ENCODE measurements around the gene MYMX.
"Not testable (repeated sequence)": the region's sequence is repeated elsewhere in the genome, so short reads cannot be mapped to it uniquely, and the experiment has no call there.

The MYMX gene

DNA sequence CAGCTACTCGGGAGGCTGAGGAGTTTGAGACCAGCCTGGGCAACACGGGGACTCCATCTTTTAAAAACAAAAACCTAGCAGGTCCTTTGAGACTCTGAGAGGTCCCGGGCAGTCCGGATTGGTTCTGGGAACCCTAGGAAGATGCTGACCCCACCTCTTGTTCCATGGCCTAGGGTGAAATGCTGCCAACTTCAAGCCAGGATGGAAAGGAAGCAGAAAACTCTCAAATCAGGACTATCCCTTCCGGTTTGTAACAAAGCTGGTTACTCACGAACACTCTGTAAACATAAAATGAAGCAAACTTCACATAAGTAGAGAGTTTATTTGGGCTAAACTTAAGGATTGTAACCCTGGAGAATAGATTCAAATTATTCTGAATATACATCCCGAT, 30.1 kb upstream of the MYMX start:
- DNase-seq (ENCODE audit: low spot score), result no peak

DNA sequence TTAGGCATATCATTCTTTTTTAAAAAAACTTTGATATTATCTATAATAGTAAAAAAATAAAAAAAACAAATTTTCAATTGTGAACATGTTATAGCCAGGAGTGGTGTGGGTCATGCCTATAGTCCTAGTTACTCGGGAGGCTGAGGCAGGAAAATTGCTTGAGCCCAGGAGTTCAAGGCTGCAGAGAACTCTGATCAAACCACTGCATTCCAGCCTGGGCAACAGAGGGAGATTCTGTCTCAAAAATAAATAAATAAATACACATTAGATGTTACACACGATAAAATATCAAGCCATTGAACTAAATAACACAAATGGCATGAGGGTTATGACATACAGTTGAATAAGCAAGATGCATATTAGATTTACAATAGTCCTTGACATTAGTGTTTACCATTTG, 27.9 kb upstream of the MYMX start:
- no peak for DNase-seq (ENCODE audit: low spot score)

DNA sequence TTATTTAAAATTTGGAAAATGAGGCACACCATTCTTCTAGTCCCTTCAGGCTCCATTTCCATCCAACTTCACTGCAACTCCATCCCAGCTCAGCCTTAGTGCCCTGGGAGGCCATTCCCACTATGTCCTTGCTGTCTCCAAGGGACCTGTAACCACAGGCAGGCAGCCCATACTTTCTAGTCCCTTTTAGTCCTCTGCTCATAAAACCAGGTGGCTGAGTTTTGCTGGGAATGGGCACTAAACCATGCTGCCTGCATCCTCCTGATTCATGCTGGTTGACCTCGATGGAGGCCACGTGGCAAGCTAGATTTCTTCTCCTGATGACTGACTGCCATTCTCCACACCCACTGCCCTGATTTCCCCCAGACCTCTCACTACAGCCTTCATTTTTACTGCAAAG, 27.5 kb upstream of the MYMX start:
- DNase-seq (ENCODE audit: low spot score), result no peak

DNA sequence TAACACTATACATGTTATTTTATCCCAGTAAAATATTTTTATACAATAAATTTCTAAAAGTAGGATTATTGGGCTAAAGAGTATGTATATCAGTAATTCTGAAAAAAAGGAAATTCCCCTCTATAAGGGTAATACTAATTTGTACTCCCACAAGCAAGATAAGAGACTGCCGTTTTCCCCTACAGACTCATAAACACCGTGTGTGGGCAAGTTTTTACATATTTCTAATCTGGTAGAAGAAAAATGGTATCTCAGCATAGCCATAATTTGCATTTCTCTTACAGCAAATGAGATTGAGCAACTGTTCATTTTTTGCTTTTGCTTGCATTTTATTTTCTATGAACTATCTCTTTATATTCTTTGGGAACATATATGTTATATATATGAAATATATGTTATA, 26.0 kb upstream of the MYMX start:
- no peak for DNase-seq (ENCODE audit: low spot score)

DNA sequence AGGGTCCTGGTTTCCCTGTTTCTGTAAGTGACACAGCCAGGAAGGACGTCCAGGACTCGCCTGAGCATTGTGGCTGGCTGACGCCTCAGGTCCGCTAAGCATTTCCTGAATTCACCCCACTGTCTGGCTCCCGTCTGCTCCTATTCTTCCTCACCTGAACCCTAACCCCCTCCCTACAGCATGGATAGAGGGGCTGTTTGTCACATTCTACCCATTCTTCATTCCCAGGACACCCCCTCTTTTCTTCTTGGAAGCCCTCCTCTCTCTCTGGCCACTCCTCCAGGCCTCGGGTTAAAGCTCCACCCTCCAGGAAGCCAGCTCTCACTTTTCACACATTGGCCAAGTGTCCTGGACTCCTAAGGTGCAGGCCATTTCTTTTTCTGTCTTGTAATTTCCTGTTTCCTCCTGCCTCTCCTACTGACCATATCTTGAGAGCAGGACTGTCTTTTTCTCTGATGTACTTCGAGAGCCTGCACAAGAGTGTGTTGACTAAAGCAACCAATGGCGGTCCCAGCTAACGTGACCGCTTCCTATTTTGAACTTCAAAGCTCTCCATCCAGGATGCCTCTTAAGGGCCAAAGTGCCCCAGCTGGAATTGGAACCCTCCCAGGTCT, 24.2 kb upstream of the MYMX start:
- no peak for DNase-seq (ENCODE audit: low spot score)

DNA sequence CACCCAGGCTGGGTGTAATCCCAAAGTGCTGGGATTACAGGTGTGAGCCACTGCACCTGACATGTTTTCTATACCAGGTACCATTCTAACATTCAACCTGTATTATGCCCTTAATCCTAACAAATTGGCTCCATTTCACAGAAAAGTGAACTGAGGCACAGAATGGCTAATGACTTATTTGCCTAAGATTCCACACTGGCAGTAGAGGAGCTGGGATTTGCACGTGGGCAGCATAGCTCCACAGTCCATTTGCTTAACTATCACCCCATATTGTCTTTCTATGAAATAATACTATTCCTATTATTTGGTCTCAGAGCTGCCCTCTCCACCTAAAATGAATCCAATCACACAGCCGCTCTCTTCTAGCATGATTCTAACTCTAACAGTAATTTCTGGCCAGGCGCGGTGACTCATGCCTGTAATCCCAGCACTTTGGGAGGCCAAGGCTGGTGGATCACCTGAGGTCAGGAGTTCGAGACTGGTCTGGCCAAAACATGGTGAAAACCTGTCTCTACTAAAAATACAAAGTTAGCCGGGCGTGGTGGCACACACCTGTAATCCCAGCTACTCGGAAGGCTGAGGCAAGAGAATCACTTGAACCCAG, 23.3 kb upstream of the MYMX start:
- DNase-seq (ENCODE audit: low spot score), result no peak

DNA sequence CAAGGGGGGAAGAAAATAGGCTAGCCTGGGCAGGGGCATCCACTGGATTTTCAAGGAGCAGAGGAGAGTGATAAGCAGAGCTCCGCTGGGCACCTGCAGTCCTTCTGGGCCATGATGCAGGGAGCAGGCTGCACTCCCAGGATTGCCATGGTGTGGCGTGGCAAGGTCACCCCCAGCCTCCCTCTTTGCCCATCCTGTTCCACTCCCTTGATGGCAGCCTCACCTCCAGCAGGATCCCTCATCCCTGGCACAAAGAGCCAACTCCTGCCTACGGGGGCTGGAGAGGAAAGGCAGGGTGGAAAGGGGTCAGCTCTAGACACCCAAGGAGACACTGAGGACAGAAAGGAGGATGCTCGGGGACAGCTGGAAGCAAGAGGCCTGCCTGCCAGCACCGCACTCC, 22.4 kb upstream of the MYMX start:
- DNase-seq (ENCODE audit: low spot score), result no peak

DNA sequence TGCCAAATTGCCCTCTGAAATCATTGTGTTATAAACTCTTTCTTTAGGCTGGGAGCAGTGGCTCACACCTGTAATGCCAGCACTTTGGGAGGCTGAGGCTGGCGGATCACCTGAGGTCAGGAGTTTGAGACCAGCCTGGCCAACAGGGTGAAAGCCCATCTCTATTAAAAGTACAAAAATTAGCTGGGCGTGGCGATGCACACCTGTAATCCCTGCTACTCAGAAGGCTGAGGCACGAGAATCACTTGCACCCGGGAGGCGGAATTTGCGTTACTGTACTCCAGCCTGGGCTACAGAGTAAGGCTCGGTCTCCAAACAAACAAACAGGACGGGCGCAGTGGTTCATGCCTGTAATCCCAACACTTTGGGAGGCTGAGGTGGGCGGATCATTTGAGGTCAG, 20.4 kb upstream of the MYMX start:
- DNase-seq (ENCODE audit: low spot score), result not testable (repeated sequence)

DNA sequence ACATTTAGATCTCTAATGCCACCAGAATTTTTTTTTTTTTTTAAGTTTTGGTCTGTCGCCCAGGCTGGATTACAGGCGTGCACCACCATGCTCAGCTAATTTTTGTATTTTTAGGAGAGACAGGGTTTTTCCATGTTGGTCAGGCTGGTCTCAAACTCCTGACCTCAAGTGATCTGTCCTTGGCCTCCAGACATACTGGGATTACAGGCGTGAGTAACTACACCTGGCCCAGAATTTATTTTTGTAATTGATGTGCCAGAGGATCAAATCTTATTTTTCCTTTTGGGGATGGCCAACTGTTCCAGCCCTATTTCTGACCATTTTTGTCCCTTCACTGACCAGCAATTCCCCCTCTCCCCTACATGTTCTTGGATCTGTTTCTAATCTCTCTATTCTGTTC, 18.0 kb upstream of the MYMX start:
- no peak for DNase-seq (ENCODE audit: low spot score)

DNA sequence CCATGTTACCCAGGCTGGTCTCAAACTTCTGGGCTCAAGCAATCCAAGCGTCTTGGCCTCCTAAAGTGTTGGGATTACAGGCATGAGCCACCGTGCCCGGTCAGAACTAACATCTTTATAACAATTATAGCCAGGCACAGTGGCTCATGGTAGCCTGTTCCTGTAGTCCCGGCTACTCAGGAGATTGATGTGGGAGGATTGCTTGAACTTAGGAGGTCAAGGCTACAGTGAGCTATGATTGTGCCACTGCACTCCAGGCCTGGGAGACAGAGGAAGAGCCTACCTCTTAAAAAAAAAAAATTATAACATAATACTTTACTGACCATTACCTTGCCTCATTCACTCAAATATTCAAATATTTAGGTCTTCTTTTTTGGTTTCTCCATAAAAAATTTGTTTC, 16.8 kb upstream of the MYMX start:
- DNase-seq (ENCODE audit: low spot score), result no peak

DNA sequence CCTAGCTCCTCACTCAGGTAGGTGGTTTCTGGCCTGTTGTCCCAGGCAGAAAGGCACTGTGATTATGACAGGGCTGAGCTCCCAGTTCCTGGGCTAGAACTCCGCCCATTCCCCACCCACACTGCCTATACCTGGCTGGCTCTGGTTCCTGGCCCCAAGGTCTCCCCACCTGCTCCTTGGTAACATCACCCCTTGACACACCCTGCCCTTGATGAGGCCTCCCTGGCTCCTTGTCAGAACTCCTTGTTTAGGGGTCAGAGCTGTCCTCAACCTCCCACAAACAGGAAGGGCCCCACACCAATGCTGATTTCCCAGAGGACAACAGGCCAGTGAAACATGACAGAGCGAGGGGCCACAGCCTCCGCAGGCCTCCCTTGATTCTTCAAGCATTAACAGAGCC, 15.5 kb upstream of the MYMX start:
- DNase-seq (ENCODE audit: low spot score), result no peak

DNA sequence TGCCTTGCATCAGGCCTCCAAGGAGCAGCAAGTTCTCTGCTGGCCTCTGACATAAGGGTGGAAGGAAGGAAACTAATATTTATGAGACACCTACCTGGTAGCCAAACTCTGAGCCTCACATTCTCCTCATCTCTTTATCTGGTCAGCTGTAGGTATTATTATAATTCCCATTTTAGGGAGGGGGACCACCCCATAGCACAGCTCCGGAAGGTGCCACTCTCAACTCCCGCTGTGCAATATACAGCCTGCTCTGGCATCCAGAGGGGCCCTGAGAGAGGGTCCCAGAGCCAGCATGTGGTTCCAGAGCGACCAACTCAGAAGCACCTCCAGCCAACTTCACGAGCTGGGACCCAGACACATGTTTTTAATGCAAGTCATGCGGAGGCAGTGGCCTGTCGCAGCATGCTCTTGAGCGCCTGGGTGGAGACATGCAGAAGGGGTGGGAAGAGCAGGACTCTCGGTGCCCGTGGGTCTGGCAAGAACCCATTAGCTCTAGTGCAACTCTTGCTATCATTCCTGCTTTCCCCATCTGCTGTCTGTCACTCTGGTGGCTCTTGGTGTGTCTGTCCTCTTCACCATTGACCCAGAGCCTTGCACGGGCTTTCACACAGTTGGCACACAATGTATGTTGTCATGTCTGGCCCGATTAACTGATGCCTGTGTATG, 15.0 kb upstream of the MYMX start:
- no peak for DNase-seq (ENCODE audit: low spot score)

DNA sequence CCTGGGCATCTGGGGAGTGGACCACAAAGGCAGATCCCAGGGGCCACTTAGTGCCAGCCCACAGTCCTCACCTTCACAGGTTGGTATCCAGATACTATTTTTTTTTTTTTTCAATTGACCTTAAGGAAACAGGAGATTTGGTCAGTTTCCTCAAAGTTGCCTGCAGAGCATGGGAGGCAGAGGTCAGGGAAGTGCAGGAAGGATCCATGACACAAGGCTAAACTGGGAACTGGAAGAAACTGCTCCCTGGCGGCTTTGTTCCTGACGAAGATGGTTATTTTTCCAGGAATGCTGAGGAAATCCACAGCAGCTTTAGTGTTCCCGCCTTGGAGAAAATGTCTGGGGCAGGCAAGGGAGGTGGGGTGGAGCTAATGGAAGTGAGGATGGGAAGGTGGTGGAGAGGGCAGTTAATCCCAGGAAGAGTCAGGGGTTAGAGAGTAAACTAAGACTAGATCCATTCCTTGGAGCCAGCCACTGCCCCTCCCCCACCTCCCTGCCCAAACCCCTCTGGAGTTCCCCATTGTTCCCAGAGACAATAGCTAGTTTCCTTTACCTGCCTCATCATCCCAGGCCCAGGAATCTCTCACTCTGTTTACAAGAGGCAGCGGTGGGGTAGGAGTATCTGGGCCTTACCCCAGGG, 14.3 kb upstream of the MYMX start:
- no peak for DNase-seq (ENCODE audit: low spot score)

DNA sequence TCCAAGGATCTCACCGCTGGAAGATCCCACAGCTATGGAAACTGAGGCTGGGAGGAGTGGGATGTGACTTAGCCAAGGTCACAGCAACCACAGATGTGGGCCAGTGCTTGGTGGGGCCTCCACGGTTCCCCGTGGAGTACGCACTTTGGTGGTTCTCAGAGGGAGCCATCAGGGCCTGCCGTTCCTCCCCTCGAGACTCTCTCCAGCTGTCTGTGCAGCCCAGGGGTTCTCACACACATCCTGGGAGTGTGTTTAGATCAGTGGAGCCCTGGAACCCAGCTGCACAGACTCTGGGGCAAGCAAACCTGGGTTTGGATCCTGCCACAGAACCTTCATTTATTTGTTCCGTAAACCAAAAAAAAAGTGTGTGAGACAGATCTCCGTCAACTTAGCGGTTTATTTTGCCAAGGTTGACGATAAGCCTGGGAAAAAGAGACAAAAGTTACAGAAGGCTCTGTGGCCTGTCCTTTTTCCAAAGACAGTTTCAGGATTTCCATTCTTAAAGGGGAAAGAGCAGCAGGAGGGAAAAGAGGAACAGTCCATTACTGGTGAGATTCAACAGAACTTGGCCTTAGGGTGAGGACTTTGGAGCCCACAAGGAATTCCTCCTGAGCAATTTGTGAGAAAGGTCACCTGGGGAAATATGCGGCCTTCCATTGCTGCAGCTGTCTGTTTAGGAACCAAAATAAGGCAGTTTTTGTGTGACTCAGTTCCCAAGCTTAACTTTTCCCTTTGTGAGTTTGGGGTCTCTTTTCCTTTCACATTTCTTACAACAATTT, 13.6 kb upstream of the MYMX start:
- DNase-seq (ENCODE audit: low spot score), result no peak

DNA sequence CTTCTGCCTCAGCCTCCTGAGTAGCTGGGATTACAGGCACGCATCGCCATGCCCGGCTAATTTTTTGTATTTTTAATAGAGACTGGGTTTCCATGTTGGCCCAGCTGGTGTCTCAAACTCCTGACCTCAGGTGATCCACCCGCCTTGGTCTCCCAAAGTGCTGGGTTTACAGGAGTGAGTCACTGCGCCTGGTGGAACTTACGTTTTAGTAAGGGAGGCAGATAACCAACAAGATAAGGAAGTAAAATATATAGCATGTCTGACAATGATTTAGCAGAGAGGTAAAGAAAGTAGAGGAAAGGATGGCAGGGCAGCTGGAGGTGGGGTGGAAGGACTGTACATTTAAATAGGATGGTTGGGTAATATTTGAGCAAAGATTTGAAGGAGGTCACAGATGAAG, 12.8 kb upstream of the MYMX start:
- DNase-seq (ENCODE audit: low spot score), result no peak

DNA sequence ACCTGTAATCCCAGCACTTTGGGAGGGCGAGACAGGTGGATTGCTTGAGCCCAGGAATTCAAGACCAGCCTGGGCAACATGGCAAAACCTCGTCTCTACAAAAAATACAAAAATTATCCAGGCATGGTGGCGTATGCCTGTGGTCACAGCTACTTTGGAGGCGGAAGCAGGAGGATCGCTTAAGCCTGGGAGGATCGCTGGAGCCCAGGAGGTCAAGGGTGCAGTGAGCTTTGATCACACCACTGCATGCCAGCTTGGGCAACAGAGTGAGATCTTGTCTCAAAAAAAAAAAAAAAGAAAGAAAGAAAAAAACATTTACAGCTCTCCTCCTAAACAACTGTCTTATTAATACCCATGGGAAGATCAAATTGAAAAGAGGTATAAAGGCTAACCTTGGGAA, 8.8 kb upstream of the MYMX start:
- no peak for DNase-seq (ENCODE audit: low spot score)

DNA sequence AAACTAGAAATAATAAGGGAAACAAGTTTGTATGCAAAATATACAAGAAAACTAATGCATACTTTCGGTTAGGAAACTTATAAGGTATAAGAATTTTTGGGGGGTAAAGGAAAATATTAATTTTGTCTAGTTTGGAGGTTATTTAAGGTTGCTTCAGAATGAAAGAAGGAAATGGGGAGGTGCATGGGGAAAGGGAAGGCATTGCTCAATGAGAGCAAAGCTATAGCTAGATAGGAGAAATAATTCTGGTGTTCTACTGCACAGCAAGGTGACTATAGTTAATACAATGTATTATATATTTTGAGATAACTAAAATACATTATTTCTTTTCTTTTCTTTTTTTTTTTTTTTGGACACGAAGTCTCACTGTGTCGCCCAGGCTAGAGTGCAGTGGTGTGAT, 5.4 kb upstream of the MYMX start:
- DNase-seq (ENCODE audit: low spot score), result no peak

DNA sequence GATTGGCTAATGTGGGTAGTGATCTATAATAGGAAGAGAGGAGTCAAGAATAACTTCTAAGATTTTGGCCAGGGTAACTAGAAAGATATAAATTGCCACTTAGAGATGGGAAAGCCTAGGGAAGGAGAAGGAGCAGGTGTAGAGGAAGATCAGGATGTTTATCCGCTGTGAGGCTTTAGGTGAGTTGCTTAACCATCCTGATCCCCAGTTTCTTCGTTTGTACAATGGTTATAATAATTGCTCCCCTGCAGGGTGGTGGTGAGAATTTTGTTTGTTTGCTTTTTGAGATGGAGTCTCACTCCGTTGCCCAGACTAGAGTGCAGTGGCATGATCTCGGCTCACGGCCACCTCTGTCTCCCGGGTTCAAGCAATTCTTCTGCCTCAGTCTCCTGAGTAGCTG, 2.4 kb upstream of the MYMX start:
- DNase-seq (ENCODE audit: low spot score), result no peak

DNA sequence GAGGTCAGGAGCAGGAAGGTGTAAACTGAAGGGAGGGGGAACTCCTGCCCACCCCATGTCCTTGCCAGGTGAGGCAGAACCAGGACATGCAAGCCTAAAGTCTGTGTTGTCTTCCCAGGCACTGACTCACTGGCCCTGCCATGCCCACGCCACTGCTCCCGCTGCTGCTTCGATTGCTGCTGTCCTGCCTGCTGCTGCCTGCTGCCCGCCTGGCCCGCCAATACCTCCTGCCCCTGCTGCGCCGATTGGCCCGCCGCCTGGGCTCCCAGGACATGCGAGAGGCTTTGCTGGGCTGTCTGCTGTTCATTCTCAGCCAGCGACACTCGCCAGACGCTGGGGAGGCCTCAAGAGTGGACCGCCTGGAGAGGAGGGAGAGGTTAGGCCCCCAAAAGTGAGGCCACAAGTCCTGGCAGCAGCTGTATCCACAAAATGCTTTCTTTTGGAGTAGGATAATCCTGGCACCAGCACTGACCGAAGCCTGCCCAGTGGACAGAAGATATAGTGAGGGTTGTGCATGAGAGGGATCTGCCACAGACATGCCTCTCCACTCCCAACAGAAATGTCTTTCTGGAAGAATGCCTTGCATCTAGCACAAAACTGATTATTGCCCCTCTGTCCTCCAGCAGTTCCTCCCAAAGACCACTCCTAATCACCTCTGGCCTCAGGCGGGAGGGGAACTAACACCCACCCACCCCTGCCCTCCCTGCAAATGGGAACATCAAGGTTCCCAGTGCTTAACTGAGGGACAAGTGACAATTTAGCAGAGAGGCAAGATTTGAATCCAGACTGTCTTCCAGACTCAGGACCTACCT, 812 bp downstream of the MYMX start:
- no peak for DNase-seq (ENCODE audit: low spot score)

DNA sequence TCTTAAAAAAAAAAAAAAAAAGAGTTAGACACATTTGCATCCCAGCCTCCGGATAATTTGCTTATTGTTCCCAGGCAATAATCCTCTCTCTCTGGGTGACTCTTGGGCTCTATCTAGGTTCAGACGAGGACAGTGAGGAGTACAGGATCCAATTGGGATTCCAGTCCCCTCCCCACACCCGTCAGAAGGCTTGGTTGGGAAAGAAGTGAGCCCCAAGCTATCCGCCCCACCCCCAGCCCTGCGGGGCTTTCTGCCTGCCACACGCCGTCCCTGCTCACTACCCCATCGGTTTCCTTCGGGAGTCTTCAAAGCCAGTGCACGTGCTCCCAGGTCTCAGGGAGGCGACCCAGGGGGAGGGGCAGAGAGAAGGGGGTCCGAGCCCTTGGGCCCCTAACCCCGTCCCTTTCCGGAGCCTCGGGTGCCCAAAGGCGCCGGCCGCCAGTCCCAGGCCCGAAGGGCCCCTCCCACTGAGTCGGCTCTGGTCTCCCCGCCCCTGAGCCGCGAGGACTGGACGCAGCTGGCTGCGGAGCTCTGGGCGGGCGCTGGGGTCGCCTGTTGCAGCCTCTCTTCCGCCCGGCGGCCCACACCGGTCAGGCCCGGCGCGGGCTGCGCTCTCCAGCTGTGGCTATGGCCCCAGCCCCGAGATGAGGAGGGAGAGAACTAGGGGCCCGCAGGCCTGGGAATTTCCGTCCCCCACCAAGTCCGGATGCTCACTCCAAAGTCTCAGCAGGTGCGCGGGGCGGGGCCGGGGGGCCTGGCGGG, 2.5 kb downstream of the MYMX start:
- no peak for DNase-seq (ENCODE audit: low spot score)
